Measurements from ENCODE around the gene CHMP6. TPM values are rescaled to one million over a fixed set of nuclear protein-coding genes. Genes with fewer than 3 reads are reported as not detected.

CHMP6 gene
- total RNA-seq, 1 donor from 2014 or later = 29.9 TPM

DNA sequence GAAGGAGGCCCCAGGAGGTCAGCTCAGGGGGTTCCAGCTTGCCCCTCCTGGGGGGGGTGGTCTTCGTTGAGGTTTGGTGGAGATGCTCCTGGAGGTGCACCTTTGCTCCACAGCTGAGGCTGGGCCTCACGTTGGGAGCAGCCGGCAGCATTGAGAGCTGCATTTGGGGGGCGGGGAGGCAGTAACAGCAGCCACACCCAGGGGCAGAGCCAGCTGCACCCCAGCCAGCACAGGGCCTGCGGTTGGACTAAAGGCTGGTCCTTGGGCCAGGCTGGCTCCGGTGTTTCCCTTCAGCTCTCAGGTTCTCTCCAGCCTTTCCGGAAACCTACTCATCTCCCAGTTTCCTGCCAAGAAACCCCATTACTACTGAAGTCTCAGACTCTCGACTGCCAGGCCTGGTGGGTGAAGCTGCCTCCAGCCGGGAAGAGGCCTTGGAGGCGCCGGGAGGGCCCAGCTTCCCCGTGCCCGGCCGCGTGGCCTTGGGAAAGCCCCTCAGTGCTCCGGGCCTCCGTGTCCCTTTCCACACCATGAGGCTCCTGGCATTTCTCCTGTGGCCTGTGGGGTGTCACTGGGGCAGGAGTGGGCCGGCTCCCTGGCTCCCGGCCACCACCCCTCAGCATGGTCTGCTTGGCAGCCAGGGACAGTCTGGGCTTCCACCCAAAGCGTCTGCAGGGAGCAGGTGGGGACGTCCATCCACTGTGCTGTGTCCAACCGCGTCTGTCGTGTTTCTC lies 29.3 kb downstream of the CHMP6 start:
- intact Hi-C loops (cut with DNase I) = no loop called here
- H3K36me3 ChIP-seq = no peaks in the 10 kb centered on the region
- TF ChIP-seq, protein P1, sequence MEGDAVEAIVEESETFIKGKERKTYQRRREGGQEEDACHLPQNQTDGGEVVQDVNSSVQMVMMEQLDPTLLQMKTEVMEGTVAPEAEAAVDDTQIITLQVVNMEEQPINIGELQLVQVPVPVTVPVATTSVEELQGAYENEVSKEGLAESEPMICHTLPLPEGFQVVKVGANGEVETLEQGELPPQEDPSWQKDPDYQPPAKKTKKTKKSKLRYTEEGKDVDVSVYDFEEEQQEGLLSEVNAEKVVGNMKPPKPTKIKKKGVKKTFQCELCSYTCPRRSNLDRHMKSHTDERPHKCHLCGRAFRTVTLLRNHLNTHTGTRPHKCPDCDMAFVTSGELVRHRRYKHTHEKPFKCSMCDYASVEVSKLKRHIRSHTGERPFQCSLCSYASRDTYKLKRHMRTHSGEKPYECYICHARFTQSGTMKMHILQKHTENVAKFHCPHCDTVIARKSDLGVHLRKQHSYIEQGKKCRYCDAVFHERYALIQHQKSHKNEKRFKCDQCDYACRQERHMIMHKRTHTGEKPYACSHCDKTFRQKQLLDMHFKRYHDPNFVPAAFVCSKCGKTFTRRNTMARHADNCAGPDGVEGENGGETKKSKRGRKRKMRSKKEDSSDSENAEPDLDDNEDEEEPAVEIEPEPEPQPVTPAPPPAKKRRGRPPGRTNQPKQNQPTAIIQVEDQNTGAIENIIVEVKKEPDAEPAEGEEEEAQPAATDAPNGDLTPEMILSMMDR (IDR thresholded peaks at IDR 0.05) = no peak
- H3K27ac ChIP-seq = peak overlapping the region; percentile 56
- no peak overlapping the region for H3K4me3 ChIP-seq
- H3K4me1 ChIP-seq = peaks cover 59% of the 10 kb centered on the region
- H3K27me3 ChIP-seq = no peaks in the 10 kb centered on the region
- peak; percentile 89 for DNase-seq
- peak; percentile 80 for ATAC-seq
- no peaks in the 10 kb centered on the region for H3K9me3 ChIP-seq

GRCh38 chr17:81021531-81022343 lies 30.1 kb downstream of the CHMP6 start:
- no peaks in the 10 kb centered on the region for H3K9me3 ChIP-seq
- H3K4me3 ChIP-seq = no peak overlapping the region
- intact Hi-C loops (cut with DNase I) = no loop called here
- H3K4me1 ChIP-seq = peaks cover 61% of the 10 kb centered on the region
- peak overlapping the region; percentile 56 for H3K27ac ChIP-seq
- H3K36me3 ChIP-seq = no peaks in the 10 kb centered on the region
- TF ChIP-seq, protein P1 (IDR thresholded peaks at IDR 0.05) = no peak
- ATAC-seq (no peak), DNase-seq (peak; percentile 55)
- no peaks in the 10 kb centered on the region for H3K27me3 ChIP-seq

DNA sequence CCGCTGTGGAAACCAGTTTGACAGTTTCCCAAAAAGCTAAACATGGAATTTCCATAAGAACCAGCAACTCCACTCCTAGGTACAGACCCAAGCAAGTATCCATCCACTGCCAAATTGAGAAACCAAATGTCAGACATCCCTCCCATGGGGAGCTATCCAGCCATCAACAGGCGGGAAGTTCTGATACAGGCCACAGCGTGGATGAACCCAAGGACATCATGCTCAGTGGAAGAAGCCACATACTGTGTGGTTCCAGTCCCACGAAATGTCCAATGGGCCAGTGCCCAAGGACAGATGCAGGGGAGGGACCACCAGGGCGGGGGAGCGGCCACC lies 30.7 kb downstream of the CHMP6 start:
- no peaks in the 10 kb centered on the region for H3K36me3 ChIP-seq
- DNase-seq = peak; percentile 28
- no peaks in the 10 kb centered on the region for H3K27me3 ChIP-seq
- no peak for ATAC-seq
- intact Hi-C loops (cut with DNase I) = no loop called here
- H3K4me3 ChIP-seq = no peak overlapping the region
- peaks cover 65% of the 10 kb centered on the region for H3K4me1 ChIP-seq
- TF ChIP-seq, protein P1 (IDR thresholded peaks at IDR 0.05) = no peak
- no peaks in the 10 kb centered on the region for H3K9me3 ChIP-seq
- H3K27ac ChIP-seq = no peak overlapping the region

GRCh38 chr17:81025065-81025740 lies 33.6 kb downstream of the CHMP6 start:
- Histone ChIP-seq H3K27ac (peak overlapping the region; percentile 55), H3K27me3 (no peaks in the 10 kb centered on the region), H3K4me3 (no peak overlapping the region), H3K9me3 (no peaks in the 10 kb centered on the region), H3K36me3 (no peaks in the 10 kb centered on the region), H3K4me1 (peaks cover 60% of the 10 kb centered on the region)
- intact Hi-C loops (cut with DNase I) = loop anchor here (5.0 kb wide), 1 partner anchor 67 kb away; no protein-coding TSS in a partner anchor
- peak; percentile 59 for ATAC-seq
- TF ChIP-seq, protein P1 (IDR thresholded peaks at IDR 0.05) = no peak
- peak; percentile 85 for DNase-seq

DNA sequence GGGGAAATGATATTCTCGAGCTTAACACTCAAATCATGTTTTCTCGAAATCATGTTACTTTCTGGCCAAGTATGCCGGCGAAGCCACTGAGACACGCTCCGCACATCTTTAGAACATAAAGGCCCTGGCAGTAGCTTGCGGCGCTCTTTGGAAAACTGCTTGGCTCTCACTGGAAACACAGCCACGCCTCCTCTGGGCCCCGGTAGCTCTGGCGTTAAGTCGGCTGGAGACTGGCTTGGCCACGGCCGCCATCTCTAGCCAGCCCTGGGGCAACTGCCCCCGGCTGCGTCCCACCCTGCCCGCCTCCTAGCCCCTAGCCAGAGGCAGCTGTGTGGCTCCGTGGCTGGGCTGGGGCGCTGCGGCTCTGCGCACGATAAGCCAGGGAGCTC lies 34.1 kb downstream of the CHMP6 start:
- Histone ChIP-seq H3K27me3 (no peaks in the 10 kb centered on the region), H3K27ac (no peak overlapping the region), H3K9me3 (no peaks in the 10 kb centered on the region), H3K4me3 (no peak overlapping the region), H3K36me3 (no peaks in the 10 kb centered on the region), H3K4me1 (peaks cover 58% of the 10 kb centered on the region)
- intact Hi-C loops (cut with DNase I) = loop anchor here (5.0 kb wide), 1 partner anchor 67 kb away; no protein-coding TSS in a partner anchor
- TF ChIP-seq, protein P1 (IDR thresholded peaks at IDR 0.05) = no peak
- peak; percentile 66 for DNase-seq
- ATAC-seq = no peak

Data from upper lobe of right lung (tissue), 1 donor.